HG02943 (cell line): ENCODE data around the gene BCL2L14.

Experiments
- ATAC-seq: cut with Tn5 transposase; IDR thresholded peaks from one replicate; pipeline ENCODE4 v1.9.1; 2021; ENCODE audit warnings: mild to moderate bottlenecking, low read depth, moderate library complexity; ENCODE audit not compliant: unreplicated experiment

Gene BCL2L14, protein sequence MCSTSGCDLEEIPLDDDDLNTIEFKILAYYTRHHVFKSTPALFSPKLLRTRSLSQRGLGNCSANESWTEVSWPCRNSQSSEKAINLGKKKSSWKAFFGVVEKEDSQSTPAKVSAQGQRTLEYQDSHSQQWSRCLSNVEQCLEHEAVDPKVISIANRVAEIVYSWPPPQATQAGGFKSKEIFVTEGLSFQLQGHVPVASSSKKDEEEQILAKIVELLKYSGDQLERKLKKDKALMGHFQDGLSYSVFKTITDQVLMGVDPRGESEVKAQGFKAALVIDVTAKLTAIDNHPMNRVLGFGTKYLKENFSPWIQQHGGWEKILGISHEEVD

DNA sequence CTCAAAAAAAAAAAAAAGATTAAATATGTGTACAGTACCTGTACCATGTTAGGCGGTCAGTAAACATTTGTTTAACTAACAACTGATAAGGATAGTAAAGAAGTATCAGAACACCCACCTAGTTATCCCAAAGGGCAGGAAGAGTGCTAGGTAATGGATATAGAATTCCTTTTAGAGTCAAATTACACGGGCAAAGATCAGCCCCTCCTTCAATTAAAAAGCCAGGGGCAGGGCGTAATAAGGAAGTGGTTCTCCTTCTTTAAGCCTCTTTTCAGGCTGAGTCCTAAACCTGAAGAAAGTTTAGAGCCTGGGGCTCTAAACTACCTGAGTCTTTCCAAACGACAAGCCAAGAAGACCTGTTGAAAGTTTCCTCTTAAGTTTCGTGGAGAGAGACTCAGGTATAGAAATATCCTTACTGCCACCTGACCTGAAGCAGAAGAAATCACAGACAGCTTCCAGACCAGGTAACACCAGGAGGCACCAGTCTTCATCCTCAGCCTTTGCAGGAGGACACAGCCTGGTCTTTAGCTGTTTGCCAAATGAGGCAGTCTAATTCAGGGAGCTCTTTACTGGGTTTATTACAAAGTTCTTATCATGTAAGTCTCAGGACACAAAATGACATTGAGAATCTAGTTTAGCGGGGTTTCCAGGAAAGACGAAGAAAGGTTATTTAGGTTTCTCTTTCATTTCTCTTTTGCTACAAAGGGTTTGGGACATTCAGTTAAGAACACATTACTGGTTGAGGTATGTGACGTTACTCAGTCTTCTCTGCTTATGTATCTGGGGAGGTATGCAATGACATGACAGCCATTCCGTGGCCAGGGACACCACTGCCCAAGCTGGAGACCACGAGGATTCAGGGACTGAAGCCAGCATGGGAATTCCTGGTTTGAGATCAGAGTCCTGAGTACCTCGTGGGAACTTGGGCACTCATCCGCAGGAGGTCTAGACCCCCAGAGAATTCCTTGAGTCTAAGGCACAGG, at the start of gene BCL2L14:
TSS of gene BCL2L14 (plus strand) at position 266 of the 983 bp plus-strand sequence. CDS start 8,367 bp downstream, outside the sequence.
- no peak for ATAC-seq

DNA sequence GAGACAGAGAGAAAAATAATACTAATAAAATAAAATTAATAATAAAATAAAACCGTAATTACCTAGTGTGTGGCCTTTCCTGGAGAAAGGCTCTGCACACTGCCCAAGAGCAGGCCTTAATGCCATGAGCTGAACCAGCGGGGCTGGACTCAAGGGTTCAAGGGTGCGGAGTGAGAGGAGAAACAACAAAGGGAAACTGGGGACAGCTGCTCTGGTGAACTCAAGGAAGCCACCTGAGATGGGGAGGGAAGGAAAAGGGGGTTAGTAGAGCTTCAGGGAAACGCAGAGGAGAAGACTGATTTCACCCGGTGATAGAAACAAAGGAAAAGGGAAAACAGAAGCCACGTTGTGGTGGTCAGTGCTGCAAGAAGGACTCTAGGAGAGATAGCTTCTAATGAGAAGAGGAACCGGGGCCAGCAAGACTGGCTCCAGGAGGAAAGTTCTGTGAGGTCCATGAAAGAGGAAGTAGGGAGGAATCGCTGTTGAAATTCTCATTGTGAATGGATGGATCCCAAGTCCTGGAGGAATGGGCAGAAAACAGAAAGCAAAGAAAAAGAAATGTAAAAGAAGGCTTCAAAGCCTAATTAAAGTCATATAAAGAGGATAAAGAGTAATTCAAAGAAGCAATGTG, 48.3 kb upstream of the BCL2L14 start:
- ATAC-seq = no peak

DNA sequence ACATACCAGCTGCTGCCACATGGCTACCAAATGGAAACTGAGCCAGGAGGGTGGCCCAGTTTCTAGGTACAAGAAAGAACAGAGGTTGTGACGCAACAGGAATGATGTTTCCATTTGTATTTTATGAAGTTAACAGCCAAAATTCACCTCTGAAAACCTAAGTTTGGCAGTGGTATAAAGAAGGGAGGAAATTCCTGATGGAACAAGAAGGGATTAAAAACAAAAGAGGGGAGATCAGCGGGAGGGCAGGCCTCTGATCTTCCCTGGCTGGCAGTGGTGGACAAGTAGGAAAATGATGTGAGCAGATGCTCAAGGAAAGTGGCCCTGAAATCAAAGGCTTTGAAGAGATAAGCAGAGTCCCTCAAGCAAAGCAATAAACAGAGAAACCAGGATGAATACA, 47.3 kb upstream of the BCL2L14 start:
- ATAC-seq = no peak

DNA sequence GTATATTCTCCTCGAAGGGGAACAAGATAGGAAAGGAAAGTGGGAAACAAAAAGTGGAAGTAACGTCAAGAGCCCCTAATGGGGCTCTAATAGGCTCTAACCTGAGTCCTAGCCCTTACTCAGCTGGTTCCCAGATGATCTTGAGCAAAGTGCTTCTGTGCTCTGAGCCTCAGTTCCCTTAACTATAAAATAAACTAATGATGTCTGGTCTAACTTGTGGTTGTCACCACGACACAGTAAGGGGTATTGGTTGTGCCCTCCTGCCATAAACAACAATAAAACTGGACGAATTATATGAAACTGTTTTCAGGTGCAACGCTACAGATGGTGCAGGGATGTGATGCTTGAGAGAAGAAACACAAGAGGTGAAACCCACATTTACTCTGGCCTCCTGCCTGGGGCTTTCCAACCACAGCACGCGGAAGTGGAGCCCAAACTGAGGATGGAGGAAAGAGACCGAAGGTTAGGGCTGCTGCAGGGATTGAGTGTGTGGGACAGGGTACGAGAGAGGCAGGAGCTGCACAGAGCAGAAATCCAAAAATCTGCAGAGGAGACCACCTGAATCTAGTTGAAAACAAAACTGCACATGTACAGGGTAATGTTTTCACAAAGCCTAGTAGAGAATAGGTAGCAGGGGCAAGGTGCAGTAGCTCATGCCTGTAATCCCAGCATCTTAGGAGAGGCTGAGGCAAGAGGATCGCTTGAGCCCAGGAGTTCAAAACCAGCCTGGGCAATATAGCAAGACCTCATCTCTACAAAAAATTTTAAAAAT, 45.6 kb upstream of the BCL2L14 start:
- ATAC-seq = peak; percentile 84

DNA sequence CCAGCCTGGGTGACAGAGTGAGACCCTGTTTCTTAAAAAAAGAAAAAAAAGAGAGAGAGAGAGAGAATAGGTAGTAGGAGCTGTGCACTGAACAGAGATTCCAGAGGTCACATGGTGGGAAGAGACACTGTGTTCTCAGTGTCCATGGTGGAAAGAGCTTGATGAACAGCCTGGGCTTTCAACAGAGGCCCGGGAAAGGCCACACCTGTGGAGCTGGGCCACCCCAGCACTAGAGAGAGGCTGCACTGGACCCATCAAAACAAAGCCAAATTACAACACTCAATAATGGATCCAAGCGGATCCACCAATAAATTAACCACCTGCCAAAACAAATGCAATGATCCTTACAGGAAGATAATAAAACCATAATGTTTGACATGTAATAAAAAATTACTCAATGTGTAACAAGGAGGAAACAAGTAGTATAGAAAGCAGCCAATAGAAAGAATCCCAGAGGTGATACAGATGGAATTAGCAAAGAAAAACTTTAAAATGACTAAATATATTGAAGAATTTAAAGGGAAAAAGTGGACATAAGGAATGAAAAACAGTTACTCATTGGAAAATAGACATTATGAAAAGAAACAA, 44.8 kb upstream of the BCL2L14 start:
- ATAC-seq = no peak

DNA sequence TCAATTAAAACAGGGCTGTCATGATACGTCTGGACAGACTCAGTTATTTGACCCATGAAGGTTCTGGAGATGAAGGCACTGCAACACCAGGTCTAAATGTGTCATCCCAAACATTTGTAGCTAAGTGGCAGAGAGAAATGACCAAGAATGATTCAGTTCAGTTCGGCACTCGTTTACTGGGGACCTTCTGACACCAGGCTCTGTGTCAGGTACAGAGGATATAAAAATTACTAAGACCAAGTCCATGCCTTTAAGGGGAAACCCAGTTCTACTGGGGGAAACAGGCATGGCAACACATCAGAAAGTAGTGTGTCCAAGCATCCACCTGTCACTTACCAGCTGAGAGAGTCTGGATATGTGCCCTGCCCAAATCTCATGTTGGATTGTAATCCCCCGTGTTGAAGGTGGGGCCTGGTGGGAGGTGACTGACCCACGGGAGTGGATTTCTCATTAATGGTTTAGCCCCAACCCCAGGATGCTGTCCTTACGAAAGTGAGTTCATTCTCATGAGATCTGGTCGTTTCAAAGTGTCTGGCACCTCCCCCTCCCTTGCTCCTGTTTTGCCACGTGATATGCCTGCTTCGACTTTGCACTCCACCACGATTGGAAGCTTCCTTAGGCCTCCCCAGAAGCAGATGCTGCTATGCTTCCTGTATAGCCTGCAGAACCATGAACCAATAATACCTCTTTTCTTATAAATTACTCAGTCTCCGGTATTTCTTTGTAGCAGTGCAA, 41.9 kb upstream of the BCL2L14 start:
- no peak for ATAC-seq

DNA sequence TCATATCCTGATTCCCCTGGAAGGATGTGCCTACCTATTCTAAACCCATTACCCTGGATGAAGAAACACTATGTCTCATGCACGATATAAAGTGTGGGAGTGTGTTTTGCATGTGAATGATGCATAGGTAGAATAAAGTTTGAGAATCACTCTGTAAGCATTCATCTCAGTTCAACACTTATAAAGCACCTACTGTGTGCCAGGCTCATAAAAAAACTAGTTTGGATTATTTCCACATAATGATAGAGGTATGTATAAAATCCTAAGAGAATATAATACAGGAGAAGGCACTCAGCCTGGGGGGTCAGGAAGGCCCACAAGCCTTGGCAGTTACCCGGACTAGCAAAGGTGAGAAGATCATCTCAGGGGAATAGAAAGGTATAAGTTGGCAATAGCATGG, 41.1 kb upstream of the BCL2L14 start:
- ATAC-seq = no peak

DNA sequence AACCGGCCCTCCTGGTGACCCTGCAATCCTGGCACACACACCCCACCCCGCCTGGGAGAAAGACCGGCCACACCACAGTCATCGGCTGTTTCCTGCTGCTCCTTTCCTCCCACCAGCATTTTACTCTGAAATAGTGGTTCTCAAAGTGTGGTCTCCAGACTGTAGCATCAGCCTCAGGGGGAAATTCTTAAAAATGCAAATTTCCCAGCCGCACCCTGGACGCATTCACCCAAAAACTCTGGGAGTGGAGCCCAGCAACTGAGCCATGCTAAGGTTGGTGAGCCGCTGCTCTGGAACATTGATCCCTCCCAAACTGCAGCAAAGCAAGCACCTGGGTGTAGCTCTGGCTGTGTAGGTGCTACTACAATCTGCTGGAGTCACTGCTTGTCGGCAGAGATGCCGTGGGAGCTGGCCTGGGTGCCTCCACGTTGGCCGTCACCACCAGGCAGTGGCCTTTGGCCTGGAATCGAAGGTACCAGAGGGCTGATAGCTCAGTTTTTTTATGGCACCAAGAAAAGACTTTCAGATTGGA, 38.4 kb upstream of the BCL2L14 start:
- ATAC-seq = no peak

DNA sequence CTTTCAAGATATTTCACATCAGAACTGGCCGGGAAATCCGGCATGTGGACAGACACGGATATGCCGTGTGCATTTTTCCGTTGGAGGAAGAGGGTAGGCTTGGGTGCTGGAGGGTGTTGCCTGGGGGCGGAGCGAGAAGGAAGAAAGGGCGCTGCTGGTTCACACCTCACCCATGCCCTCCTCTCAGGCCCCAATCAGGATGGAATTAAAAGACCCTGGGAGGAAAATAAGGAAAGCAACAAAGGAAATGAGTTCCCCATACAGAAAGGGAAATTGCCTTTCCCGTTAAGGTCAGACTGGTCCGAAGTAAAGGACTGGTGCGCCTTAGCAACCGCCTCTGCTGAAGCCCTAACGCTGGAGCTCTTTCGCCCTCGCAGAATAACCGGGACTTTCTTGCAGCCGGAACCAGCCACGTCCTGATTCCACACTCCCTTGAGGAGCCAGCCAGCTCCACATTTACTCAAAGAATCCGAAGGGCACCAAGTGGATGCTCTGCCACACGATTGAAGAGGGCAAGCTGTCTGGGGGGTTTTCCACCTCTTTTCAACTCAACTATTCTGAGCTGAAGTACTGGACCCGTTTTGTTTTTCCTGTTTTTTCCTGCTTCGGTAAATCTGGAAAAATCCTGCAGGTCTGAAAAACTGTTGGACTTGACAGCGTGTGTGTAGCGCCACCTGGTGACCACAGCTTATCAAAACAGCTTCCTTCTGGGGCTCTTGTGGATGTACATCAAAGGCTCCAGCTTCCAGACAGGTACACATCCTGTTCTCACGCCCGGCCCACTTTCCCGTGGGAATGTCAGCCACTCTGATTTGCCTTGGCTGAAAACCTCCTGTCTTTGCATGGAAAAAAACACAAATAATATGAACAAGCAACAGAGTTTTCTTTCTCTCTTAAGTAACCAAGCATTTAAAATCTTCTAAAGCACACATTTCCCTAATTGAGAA, 37.6 kb upstream of the BCL2L14 start:
- ATAC-seq = no peak

DNA sequence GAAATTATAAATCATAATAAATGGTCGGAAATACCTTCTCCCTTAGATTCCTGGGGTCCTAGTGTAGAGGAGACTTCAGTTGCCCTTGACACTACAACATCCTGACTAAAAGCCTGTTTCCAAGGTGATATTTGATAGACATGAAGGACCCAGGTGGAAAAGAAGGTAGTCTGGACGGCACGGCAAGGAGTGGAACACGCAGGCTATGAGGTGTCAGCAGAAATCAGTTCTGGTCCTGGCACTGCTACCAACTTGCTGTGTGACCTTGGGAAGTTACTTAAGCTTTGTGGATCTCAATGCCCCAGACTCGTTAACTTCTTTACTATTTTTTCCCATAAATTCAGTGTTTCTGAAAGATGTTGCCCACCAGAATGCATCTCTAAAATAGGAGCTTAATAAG, 36.9 kb upstream of the BCL2L14 start:
- no peak for ATAC-seq

DNA sequence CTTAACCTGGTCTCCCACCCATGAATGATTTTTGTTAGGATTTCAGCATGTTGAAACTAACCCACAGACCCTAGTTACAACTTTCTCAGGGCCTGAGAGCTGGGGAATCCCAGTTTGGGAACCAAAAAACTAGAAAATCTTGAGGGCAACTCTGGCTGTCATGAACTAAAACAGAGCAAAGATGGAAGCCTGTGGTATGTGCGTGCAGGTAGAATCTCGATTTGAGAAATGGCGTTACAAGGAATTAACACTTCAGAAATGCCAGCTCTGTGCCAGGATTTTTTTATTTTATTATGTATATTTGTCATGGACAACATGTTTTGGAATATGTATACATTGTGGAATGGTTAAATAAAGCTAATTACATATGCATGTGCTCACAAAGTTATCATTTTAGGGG, 36.4 kb upstream of the BCL2L14 start:
- ATAC-seq = no peak

DNA sequence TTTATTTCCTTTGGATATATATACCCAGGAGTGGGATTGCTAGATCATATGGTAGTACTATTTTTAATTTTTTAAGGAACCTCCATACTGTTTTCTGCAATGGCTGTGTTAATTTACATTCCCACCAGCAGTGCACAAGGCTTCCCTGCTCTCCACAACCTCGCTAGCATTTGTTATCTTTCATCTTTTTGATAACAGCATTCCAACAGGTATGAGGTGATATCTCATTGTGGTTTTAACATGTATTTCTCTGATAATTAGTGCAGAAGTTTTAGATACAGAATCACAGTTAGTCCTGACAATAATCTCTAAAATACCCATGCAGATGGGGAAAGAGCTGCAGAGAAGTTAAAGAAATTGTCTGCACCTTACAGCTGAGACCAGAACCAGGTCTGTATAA, 35.5 kb upstream of the BCL2L14 start:
- no peak for ATAC-seq

DNA sequence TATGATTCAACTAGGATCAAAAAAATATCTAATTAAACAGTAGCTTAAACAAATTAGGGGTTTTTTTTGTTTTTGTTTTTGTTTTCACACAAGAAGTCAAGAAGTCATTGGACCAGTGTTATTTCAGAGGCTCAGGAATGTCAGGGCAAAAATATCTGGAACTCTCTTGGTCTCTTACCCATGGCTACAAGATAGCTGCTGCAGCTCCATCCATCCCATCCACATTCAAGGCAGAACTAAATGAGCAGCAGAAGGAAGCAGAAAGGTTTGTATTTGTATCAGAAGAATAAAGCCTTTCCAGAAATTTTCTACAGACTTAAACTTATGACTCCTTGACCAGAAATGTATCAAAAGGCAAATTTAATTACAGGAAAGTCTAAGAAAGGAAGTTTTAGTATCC, 33.8 kb upstream of the BCL2L14 start:
- ATAC-seq = no peak

DNA sequence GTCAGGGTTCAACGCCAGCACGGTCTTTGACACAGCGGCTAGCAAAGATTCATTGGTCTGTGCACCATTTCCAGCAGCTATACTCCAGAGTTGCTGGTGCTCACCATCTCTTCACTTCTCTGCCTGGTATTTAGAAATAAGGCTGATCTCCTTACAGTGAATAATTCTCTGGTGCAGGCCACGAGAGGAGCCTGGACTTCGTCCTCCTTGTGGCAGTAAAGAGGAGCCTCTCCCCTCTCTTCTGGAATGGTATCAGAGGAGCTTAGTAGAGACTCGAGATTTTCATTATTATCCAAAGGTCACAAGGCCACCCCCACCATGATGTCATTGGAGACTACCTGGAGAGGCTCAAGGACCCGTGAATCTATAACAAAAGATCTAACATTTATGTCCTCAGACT, 30.8 kb upstream of the BCL2L14 start:
- no peak for ATAC-seq

DNA sequence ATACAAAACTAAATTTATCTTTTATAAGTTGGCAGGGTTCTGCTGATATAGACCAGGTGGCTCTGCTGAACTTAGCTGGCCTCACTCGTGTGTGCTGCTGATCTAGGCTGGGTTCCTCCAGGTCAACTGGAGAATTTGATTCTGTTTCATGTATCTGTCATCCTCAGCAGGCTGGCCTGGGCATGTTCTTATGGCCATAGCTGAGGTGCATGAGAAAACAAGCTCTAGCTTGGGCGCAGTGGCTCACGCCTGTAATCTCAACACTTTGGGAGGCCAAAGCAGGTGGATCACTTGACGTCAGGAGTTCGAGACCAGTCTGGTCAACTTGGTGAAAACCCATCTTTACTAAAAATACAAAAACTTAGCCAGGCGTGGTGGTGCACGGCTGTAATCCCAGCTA, 24.3 kb upstream of the BCL2L14 start:
- ATAC-seq = no peak

DNA sequence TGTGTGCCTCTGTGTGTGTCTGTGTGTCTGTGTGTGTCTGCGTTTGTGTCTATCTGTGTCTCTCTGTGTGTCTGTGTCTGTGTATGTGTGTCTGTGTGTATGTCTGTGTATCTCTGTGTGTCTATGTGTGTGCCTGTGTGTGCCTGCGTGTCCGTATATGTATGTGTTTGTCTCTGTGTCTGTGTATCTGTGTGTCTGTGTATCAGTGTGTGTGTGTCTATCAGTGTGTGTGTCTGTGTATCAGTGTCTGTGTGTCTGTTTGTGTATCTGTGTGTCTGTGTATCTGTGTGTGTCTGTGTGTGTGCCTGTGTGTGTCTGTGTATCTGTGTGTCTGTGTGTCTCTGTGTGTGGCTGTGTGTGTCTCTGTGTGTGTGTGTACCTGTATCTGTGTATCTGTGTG, 23.1 kb upstream of the BCL2L14 start:
- no peak for ATAC-seq

DNA sequence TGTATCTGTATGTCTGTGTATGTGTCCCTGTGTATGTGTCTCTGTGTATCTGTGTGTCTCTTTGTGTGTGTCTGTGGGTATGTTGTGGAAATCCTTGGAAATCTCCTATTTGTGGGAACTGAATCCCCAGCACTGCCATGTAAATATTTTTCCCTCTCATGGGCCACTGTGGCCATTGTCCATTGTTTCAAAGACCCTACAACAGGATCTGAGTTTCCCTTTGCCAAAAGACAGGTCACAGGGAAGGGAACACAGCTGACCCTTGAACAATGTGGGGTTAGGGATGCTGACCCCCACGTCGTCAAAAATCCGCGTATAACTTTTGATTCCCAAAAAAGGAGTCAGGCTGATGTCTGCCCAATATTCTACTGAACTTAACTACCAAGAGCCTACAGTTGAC, 22.5 kb upstream of the BCL2L14 start:
- ATAC-seq = no peak

DNA sequence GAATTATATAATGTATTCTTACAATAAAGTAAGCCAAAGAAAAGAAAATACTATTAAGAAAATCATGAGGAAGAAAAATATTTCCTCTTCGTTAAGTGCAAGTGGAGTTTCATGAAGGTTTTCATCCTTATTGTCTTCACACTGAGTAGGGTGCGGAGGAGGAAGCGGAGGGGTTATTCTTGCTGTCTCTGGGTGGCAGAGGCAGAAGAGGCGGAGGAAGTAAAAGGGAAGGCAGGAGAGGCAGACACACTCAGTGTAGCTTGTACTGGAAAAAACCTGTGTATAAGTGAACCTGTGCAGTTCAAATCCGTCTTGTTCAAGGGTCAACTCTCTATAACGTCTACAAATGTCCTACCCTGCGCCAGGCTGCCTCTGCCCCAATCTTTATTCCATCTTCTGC, 22.0 kb upstream of the BCL2L14 start:
- no peak for ATAC-seq
